HEK293T (cell line): ENCODE measurements around the gene FCRLA.

ENCODE experiments used
- ARNT ChIP-seq: fragments of 450-650 bp; IDR thresholded peaks from 2 replicates; pipeline ENCODE4 v1.6.1; 2017; ENCODE audit warnings: mild to moderate bottlenecking
- CTBP1 ChIP-seq: fragments of 450-650 bp; IDR thresholded peaks from 2 replicates; pipeline ENCODE4 v1.6.1; 2016; ENCODE audit warnings: borderline replicate concordance
- ELF4 ChIP-seq: fragments of 450-650 bp; IDR thresholded peaks from 2 replicates; pipeline ENCODE4 v1.6.1; 2017; ENCODE audit warnings: antibody characterized with exemption
- FOXA1 ChIP-seq: fragments of 450-650 bp; IDR thresholded peaks from 2 replicates; pipeline ENCODE4 v1.6.1; 2016; ENCODE audit warnings: mild to moderate bottlenecking
- FOXK2 ChIP-seq: fragments of 450-650 bp; IDR thresholded peaks from 2 replicates; pipeline ENCODE4 v1.6.1; 2016; ENCODE audit warnings: mild to moderate bottlenecking
- FOXM1 ChIP-seq: fragments of 450-650 bp; IDR thresholded peaks from 2 replicates; pipeline ENCODE4 v1.6.1; 2017; ENCODE audit warnings: mild to moderate bottlenecking, borderline replicate concordance
- HDGF ChIP-seq: fragments of 450-650 bp; IDR thresholded peaks from 2 replicates; pipeline ENCODE4 v1.6.1; 2017; ENCODE audit warnings: antibody characterized with exemption, borderline replicate concordance
- L3MBTL2 ChIP-seq: fragments of 450-650 bp; conservative IDR thresholded peaks from 2 replicates; pipeline ENCODE4 v1.6.1; 2016; ENCODE audit warnings: mild to moderate bottlenecking
- SP1 ChIP-seq: fragments of 450-650 bp; IDR thresholded peaks from 2 replicates; pipeline ENCODE4 v1.6.1; 2017
- SUZ12 ChIP-seq: fragments of 450-650 bp; IDR thresholded peaks from 2 replicates; pipeline ENCODE4 v1.6.1; 2016; ENCODE audit warnings: mild to moderate bottlenecking
- TARDBP ChIP-seq: fragments of 450-650 bp; IDR thresholded peaks from 2 replicates; pipeline ENCODE4 v1.6.1; 2016

DNA sequence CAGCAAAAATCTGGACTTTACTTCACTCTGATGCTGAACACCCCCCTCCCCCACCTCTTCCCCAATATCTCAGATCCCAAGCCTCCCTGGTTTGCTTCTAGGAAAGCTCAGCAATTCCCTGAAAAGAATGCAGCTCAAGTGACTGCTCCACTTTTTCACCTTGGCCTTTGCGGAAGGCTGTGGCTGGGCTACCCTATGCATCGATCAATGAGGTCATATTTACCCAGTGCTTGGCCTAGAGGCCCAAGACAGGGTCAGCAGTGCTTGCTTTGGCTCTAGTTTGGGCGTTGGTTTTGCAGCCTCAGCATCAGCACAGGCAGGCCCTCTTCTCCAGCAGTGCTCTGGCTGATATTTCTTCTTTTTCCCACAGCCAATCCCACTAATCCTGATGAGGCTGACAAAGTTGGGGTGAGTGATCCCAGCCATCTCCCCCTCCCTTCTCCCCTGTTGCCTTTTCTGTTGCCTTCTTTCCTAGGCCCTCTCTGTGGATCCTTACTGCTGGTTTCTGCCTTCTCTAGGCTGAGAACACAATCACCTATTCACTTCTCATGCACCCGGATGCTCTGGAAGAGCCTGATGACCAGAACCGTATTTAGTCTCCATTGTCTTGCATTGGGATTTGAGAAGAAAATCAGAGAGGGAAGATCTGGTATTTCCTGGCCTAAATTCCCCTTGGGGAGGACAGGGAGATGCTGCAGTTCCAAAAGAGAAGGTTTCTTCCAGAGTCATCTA is 29.9 kb upstream of the FCRLA start:
- TF ChIP-seq FOXM1 (no peak), HDGF (no peak), SP1 (no peak), FOXK2 (no peak), SUZ12 (no peak), CTBP1 (no peak), L3MBTL2 (no peak), FOXA1 (no peak), TARDBP (no peak), ARNT (no peak), ELF4 (no peak)
